Fibroblast of lung (primary cell): ENCODE data around the gene EXOC6.

Experiments
- EZH2 ChIP-seq: IDR thresholded peaks from 2 replicates; pipeline ENCODE4 v1.5.1; 2012; ENCODE audit warnings: low read length, control low read depth, mild to moderate bottlenecking; ENCODE audit errors: missing control alignments
- TF ChIP-seq, protein P1 (sequence below), 2 donors: IDR thresholded peaks in 1 of 2; conservative IDR thresholded peaks in 1 of 2; 1 replicate in 1 of 2; 2 replicates in 1 of 2; pipeline ENCODE4 v1.5.1; 2011 to 2012; ENCODE audit warnings: low read length in 2 of 2, control low read depth in 1 of 2, inconsistent platforms in 1 of 2, low read depth in 1 of 2, mild to moderate bottlenecking in 1 of 2

DNA sequence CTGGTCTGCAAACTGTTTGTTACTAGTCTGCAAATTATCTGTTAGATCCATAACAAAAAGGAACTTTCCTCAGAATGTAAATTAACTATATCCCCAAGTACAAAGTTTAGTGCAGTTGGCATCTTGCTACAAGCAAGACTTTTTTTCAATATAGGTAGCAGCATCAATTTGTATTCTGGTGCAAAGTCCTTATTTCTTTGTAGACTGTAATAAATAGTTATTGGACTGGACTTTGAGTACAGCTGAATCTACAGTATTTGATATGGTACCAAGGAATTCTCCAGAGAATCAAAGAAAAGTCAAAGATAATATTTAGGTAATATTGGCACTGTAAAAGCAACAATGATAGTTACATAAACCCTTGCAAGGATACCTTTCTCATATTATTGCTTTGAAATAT, 89.6 kb downstream of the EXOC6 start:
- TF ChIP-seq, protein P1, sequence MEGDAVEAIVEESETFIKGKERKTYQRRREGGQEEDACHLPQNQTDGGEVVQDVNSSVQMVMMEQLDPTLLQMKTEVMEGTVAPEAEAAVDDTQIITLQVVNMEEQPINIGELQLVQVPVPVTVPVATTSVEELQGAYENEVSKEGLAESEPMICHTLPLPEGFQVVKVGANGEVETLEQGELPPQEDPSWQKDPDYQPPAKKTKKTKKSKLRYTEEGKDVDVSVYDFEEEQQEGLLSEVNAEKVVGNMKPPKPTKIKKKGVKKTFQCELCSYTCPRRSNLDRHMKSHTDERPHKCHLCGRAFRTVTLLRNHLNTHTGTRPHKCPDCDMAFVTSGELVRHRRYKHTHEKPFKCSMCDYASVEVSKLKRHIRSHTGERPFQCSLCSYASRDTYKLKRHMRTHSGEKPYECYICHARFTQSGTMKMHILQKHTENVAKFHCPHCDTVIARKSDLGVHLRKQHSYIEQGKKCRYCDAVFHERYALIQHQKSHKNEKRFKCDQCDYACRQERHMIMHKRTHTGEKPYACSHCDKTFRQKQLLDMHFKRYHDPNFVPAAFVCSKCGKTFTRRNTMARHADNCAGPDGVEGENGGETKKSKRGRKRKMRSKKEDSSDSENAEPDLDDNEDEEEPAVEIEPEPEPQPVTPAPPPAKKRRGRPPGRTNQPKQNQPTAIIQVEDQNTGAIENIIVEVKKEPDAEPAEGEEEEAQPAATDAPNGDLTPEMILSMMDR (conservative IDR thresholded peaks at IDR 0.05 in 1 of 2, IDR thresholded peaks at IDR 0.05 in 1 of 2; ENCODE audit: low read depth in 1 of 2, low read length in 2 of 2) = no peak
- TF ChIP-seq EZH2 = no peak
